Keratinocyte (primary cell): ENCODE measurements around the gene MRPL39. TPM values are rescaled to one million over a fixed set of nuclear protein-coding genes. Genes with fewer than 3 reads are reported as not detected.

Experiments
- DNase-seq: peaks from one replicate; pipeline ENCODE4 v3.0.0-alpha.2; 2011; ENCODE audit warnings: low read depth, missing footprints, low spot score
- FAIRE-seq: peaks from 2 replicates; lab custom pipeline; 2011; peaks lifted over from hg19 to GRCh38; lab: Jason Lieb, UNC
- H2AFZ ChIP-seq: 2 replicates; pipeline ENCODE4 v1.6.0; 2012; ENCODE audit warnings: low read length, control low read depth, inconsistent platforms; ENCODE audit not compliant: control insufficient read depth
- H3K27ac ChIP-seq: 2 replicates; pipeline ENCODE4 v1.5.1; 2011; ENCODE audit warnings: low read length; ENCODE audit not compliant: control insufficient read depth, insufficient read depth
- H3K27me3 ChIP-seq: 3 replicates; pipeline ENCODE4 v1.6.0; 2011; ENCODE audit warnings: low read length; ENCODE audit not compliant: control insufficient read depth, insufficient read depth; ENCODE audit errors: extremely low read depth
- H3K36me3 ChIP-seq, 2 experiments: 2 replicates in 1 of 2; 3 replicates in 1 of 2; pipeline ENCODE4 v1.5.1; 2011; ENCODE audit warnings: low read length in 2 of 2, mild to moderate bottlenecking in 1 of 2; ENCODE audit not compliant: control insufficient read depth in 2 of 2, insufficient read depth in 2 of 2; ENCODE audit errors: extremely low read depth in 1 of 2
- H3K4me1 ChIP-seq: 3 replicates; pipeline ENCODE4 v1.5.1; 2011; ENCODE audit warnings: low read length; ENCODE audit not compliant: control insufficient read depth, insufficient read depth; ENCODE audit errors: extremely low read depth
- H3K4me2 ChIP-seq: 3 replicates; pipeline ENCODE4 v1.6.0; 2011; ENCODE audit warnings: low read depth, low read length; ENCODE audit not compliant: control insufficient read depth, insufficient read depth; ENCODE audit errors: extremely low read depth
- H3K4me3 ChIP-seq, 3 experiments: fragments of 200-600 bp in 1 of 3; sonication (generic) in 1 of 3; 2 replicates in 2 of 3; 3 replicates in 1 of 3; pipeline ENCODE4 v1.5.1; 2011 to 2016; ENCODE audit warnings: low read length in 3 of 3, mild to moderate bottlenecking in 3 of 3, control low read depth in 2 of 3, inconsistent platforms in 1 of 3, low read depth in 1 of 3, mixed read lengths in 1 of 3, mixed run types in 1 of 3, moderate library complexity in 1 of 3; ENCODE audit not compliant: control insufficient read depth in 2 of 3, insufficient read depth in 2 of 3; ENCODE audit errors: extremely low read depth in 1 of 3
- H3K79me2 ChIP-seq: 2 replicates; pipeline ENCODE4 v1.6.0; 2012; ENCODE audit warnings: low read length; ENCODE audit not compliant: control insufficient read depth, insufficient read depth
- H3K9ac ChIP-seq: 3 replicates; pipeline ENCODE4 v1.6.0; 2011; ENCODE audit warnings: low read length; ENCODE audit not compliant: control insufficient read depth, insufficient read depth; ENCODE audit errors: extremely low read depth
- H3K9me1 ChIP-seq: 3 replicates; pipeline ENCODE4 v1.6.0; 2011; ENCODE audit warnings: low read length; ENCODE audit not compliant: control insufficient read depth, insufficient read depth; ENCODE audit errors: extremely low read depth
- H3K9me3 ChIP-seq: 2 replicates; pipeline ENCODE4 v1.5.1; 2012; ENCODE audit warnings: low read depth, low read length; ENCODE audit not compliant: control insufficient read depth
- H4K20me1 ChIP-seq: 3 replicates; pipeline ENCODE4 v1.6.0; 2011; ENCODE audit warnings: low read length; ENCODE audit not compliant: control insufficient read depth, insufficient read depth; ENCODE audit errors: extremely low read depth
- EZH2 ChIP-seq: IDR thresholded peaks from one replicate; pipeline ENCODE4 v1.6.1; 2012; ENCODE audit warnings: inconsistent platforms, mild to moderate bottlenecking, low read length, moderate library complexity
- dilution Hi-C: fragments of 300-500 bp; cut with MboI; formaldehyde crosslinking; loops from one replicate; pipeline ENCODE4 v1.7.0; 2020; ENCODE audit warnings: low sequenced_read_pairs; ENCODE audit not compliant: extremely low pct_ligation_motif_present
- polyA plus RNA-seq, 5 experiments: library from polyadenylated mRNA; depleted of rRNA in 3 of 5; stranded (reverse) in 3 of 5; stranded (forward) in 1 of 5; unstranded in 1 of 5; fragments of >200 nt; gene quantifications; 1 replicate in 1 of 5; 2 replicates in 3 of 5; 3 replicates in 1 of 5; pipeline versions ENCODE4 v1.2.1 to v1.2.3, GENCODE V29; 2011 to 2012; ENCODE audit warnings: missing spikeins in 2 of 5, low read depth in 1 of 5, low replicate concordance in 1 of 5
- TF ChIP-seq, protein P1 (sequence below), 3 experiments: IDR thresholded peaks in 1 of 3; conservative IDR thresholded peaks in 1 of 3; optimal IDR thresholded peaks in 1 of 3; 2 replicates in 2 of 3; 3 replicates in 1 of 3; pipeline versions ENCODE3 to v1.5.1; 2011; ENCODE audit warnings: low read length in 3 of 3, mild to moderate bottlenecking in 3 of 3, moderate library complexity in 2 of 3, control low read depth in 1 of 3, inconsistent platforms in 1 of 3; ENCODE audit not compliant: insufficient read depth in 2 of 3; ENCODE audit errors: extremely low read depth in 1 of 3

MRPL39 gene
- polyA plus RNA-seq, 1 donor (not counting 4 experiments of a cell fraction or from before 2014, with no cell fraction given) = 51.4 TPM

DNA sequence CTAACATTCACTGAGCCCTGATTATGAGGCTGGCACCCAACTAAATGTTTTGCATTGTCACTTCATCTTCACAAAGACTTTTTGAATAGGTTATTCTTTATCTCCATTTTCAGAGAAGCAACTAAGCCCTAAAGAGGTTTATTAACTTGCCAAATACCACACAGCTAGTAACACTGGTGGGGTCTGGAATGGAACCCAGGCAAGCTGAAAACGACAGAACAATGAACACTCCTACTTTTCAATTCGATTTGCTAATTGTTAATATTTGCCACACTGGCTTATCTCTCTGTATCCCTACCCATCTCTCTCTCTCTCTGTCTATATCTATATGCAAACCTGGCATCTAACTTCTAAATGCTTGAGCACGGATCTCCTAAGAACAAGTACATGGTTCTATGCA lies 40.6 kb downstream of the MRPL39 start:
- Histone ChIP-seq H4K20me1 (no peaks in the 10 kb centered on the region), H3K4me2 (no peak overlapping the region), H3K9me1 (no peaks in the 10 kb centered on the region), H3K9ac (no peak overlapping the region), H3K36me3 (peaks cover 2 to 4% of the 10 kb centered on the region in 2 experiments), H3K27ac (no peak overlapping the region), H3K27me3 (no peaks in the 10 kb centered on the region), H3K4me1 (peaks cover 9% of the 10 kb centered on the region), H3K4me3 (no peak overlapping the region), H3K9me3 (no peaks in the 10 kb centered on the region), H3K79me2 (peaks cover 2% of the 10 kb centered on the region), H2AFZ (no peak overlapping the region)
- DNase-seq (no peak), FAIRE-seq (no peak)
- dilution Hi-C loops = no loop called here
- no peak for TF ChIP-seq EZH2
- TF ChIP-seq, protein P1, sequence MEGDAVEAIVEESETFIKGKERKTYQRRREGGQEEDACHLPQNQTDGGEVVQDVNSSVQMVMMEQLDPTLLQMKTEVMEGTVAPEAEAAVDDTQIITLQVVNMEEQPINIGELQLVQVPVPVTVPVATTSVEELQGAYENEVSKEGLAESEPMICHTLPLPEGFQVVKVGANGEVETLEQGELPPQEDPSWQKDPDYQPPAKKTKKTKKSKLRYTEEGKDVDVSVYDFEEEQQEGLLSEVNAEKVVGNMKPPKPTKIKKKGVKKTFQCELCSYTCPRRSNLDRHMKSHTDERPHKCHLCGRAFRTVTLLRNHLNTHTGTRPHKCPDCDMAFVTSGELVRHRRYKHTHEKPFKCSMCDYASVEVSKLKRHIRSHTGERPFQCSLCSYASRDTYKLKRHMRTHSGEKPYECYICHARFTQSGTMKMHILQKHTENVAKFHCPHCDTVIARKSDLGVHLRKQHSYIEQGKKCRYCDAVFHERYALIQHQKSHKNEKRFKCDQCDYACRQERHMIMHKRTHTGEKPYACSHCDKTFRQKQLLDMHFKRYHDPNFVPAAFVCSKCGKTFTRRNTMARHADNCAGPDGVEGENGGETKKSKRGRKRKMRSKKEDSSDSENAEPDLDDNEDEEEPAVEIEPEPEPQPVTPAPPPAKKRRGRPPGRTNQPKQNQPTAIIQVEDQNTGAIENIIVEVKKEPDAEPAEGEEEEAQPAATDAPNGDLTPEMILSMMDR (optimal IDR thresholded peaks at IDR 0.05 in 1 of 3, IDR thresholded peaks at IDR 0.05 in 1 of 3, conservative IDR thresholded peaks at IDR 0.05 in 1 of 3; ENCODE audit: extremely low read depth in 1 of 3, insufficient read depth in 2 of 3, low read length in 3 of 3) = no peak

DNA sequence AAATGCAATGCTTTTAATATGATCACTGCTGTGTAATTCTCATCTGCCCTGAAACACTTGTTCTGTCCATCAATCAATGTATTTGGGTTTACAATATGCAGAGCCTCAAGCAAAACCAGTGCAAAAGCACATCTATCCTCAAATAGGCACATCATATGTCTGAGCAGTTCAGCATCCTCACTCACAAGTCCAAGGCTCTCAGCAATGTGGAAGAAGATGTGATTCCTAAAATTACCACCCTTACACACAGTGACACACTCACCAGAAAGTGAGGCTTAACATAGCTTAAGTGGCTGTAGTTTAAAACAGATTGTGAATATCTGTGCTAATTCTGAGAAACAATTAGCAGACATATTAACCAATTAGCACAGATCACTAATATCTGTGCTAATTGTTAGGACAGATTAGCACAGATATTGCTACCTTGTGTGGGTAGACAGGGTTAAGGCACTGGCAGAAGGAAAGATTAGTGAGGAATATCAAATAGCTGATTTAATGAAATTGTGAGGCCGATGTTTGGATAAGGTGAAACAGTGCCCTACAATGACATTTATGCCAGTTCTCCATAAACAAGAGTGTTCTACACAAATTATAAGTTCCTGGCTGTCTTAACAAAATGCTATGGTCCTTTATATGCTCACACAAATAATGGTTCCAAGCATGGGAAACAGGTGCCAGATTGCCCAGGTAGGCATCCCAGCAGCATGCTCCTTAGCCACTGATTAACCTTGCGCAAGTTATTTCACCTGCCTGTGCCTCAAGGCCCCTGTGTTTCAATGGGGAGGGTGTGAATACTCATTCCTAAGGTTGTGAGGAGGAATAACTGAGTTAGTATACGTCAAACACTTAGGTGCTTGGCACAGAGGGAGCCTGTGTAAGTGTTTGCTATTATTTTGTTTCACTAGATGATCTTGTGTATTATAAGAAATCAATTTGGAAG lies 41.7 kb downstream of the MRPL39 start:
- peaks cover 2% of the 10 kb centered on the region for H3K79me2 ChIP-seq
- dilution Hi-C loops = no loop called here

More for the DNA sequence above, 41.7 kb downstream of the MRPL39 start:
- H3K9me1 ChIP-seq = no peaks in the 10 kb centered on the region
- no peak overlapping the region for H3K9ac ChIP-seq
- no peak for FAIRE-seq
- H3K4me1 ChIP-seq = peaks cover 12% of the 10 kb centered on the region
- no peaks in the 10 kb centered on the region for H3K27me3 ChIP-seq
- no peaks in the 10 kb centered on the region for H4K20me1 ChIP-seq
- no peak overlapping the region for H3K27ac ChIP-seq
- no peak for TF ChIP-seq EZH2
- TF ChIP-seq, protein P1 (optimal IDR thresholded peaks at IDR 0.05 in 1 of 3, IDR thresholded peaks at IDR 0.05 in 1 of 3, conservative IDR thresholded peaks at IDR 0.05 in 1 of 3; ENCODE audit: extremely low read depth in 1 of 3, insufficient read depth in 2 of 3, low read length in 3 of 3) = no peak
- H3K9me3 ChIP-seq = no peaks in the 10 kb centered on the region
- H3K4me2 ChIP-seq = no peak overlapping the region
- DNase-seq = no peak
- H3K36me3 ChIP-seq = peaks cover 2 to 4% of the 10 kb centered on the region in 2 experiments
- no peak overlapping the region for H3K4me3 ChIP-seq
- no peak overlapping the region for H2AFZ ChIP-seq
